Activated gamma-delta T cell treated with Interleukin-2 at 50 U/mL for 16 hours (primary cell): ENCODE data around the gene RNF5.

ENCODE experiments used
- DNase-seq: peaks from one replicate; pipeline ENCODE4 v3.0.0-alpha.2; 2020

RNF5 gene

GRCh38 chr6:32213649-32214048 lies 35.4 kb downstream of the RNF5 start:
- no peak for DNase-seq

- DNase-seq = no peak
Observed at GRCh38 chr6:32214126-32214525, 35.9 kb downstream of the RNF5 start.

- no peak for DNase-seq
Observed at GRCh38 chr6:32215617-32216016, 37.4 kb downstream of the RNF5 start.

- no peak for DNase-seq
Observed at GRCh38 chr6:32216285-32216684, 38.1 kb downstream of the RNF5 start.

GRCh38 chr6:32216998-32217397 lies 38.8 kb downstream of the RNF5 start:
- DNase-seq = no peak

GRCh38 chr6:32218167-32218566 lies 40.0 kb downstream of the RNF5 start:
- no peak for DNase-seq

- DNase-seq = no peak
Observed at GRCh38 chr6:32220021-32220420, 41.8 kb downstream of the RNF5 start.

- no peak for DNase-seq
Observed at GRCh38 chr6:32222333-32223230, 44.4 kb downstream of the RNF5 start.

- no peak for DNase-seq
Observed at GRCh38 chr6:32223258-32224235, 45.3 kb downstream of the RNF5 start, which contains the start of gene NOTCH4. Gene NOTCH4, minus strand, starts transcription at chr6:32224067. Its CDS starts 139 bp downstream, at chr6:32223928.

- no peak for DNase-seq
Observed at GRCh38 chr6:32224696-32225095, 46.5 kb downstream of the RNF5 start.

GRCh38 chr6:32226434-32226833 lies 48.2 kb downstream of the RNF5 start:
- no peak for DNase-seq
